ENCODE data around the gene XXYLT1. TPM values are rescaled to one million over a fixed set of nuclear protein-coding genes. Genes with fewer than 3 reads are reported as not detected.
A peak's percentile ranks its signal among the peaks of the same experiment; 100 is the strongest.
"Not testable (repeated sequence)": the region's sequence is repeated elsewhere in the genome, so short reads cannot be mapped to it uniquely, and the experiment has no call there.

XXYLT1 gene
- total RNA-seq, 1 experiment from 2014 or later, result 27.2 TPM

DNA sequence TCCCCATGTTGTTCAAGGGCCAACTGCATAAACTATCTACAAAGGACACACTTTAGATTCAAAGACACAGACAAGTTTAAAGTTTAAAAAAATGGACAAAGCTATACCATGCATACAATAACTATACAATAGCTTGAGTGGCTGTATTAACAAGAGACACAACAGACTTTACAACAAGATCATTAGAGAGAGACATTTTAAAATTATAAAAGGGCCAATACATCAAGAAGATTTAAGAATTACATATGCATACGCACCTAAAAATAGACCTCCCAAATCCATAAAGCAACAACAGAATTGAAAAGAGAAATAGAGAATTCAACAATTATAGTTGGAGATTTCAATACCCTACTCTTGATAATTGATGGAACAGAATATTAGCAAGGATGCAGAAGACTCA lies 79.4 kb downstream of the XXYLT1 start:
- H3K4me1 ChIP-seq (replicated peaks), result peaks cover 36% of the 10 kb centered on the region
- no peaks in the 10 kb centered on the region for H3K9me3 ChIP-seq (replicated peaks)
- H3K4me3 ChIP-seq, result no peak overlapping the region
- no peak for DNase-seq (ENCODE audit: low read depth in 1 of 2, low spot score in 2 of 2)
- H3K27ac ChIP-seq, result no peak overlapping the region
- H3K27me3 ChIP-seq (replicated peaks), result no peaks in the 10 kb centered on the region
- no peaks in the 10 kb centered on the region for H3K36me3 ChIP-seq

DNA sequence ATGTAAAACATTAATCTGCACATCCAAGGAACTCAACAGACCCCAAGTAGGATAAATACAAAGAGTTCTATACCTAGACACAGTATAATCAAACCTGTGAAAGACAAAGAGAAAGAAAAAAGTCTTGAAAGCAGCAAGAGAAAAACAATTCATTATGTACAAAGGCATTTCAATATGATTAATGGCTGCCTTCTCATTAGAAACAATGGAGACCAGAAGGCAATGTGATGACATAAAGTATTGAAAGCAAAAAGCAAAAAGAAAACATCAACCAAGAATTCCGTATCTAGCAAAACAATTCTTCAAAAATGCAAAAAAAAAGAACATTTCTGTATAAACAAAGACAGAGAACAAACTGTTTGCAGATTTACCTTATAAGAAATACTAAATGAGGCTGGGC lies 81.1 kb downstream of the XXYLT1 start:
- H3K36me3 ChIP-seq, result no peaks in the 10 kb centered on the region
- DNase-seq (ENCODE audit: low read depth in 1 of 2, low spot score in 2 of 2), result no peak
- H3K4me3 ChIP-seq, result no peak overlapping the region
- H3K27me3 ChIP-seq (replicated peaks), result no peaks in the 10 kb centered on the region
- H3K27ac ChIP-seq, result no peak overlapping the region
- H3K4me1 ChIP-seq (replicated peaks), result peaks cover 19% of the 10 kb centered on the region
- H3K9me3 ChIP-seq (replicated peaks), result no peaks in the 10 kb centered on the region

DNA sequence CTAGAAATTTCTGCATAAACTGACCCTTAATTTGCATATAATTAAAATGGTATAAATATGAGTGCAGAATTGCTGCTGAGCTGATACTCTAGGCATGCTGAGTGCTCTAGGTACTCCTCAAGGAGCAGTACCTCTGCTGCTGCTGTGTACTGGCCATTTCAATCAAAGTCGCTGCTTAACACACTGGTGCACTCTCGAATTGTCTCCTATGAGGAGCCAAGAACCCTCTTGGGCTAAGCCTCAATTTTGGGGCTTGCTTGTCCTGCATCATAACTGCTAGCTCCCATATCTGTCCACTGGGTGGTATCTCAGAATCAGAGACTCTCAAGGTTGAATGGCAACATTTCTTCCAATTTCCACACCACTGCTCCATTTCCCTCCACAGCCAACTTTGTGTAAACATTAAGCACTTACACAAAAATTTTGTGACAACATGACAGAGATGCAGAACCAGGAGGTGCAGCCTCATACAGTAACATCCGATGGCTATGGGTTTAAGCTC lies 82.5 kb downstream of the XXYLT1 start:
- no peak for DNase-seq (ENCODE audit: low read depth in 1 of 2, low spot score in 2 of 2)
- Histone ChIP-seq H3K36me3 (no peaks in the 10 kb centered on the region), H3K9me3 (replicated peaks) (no peaks in the 10 kb centered on the region), H3K4me3 (no peak overlapping the region), H3K4me1 (replicated peaks) (peaks cover 13% of the 10 kb centered on the region), H3K27me3 (replicated peaks) (no peaks in the 10 kb centered on the region), H3K27ac (no peak overlapping the region)

- Histone ChIP-seq H3K27ac (0 out of 2 replicates have a peak overlapping the region, but pooled peaks have one; percentile 6), H3K4me1 (replicated peaks) (peaks cover 19% of the 10 kb centered on the region), H3K4me3 (no peak overlapping the region), H3K27me3 (replicated peaks) (no peaks in the 10 kb centered on the region), H3K36me3 (no peaks in the 10 kb centered on the region), H3K9me3 (replicated peaks) (no peaks in the 10 kb centered on the region)
- no peak for DNase-seq (ENCODE audit: low read depth in 1 of 2, low spot score in 2 of 2)
Measured at GRCh38 chr3:195187609-195188425, 83.1 kb downstream of the XXYLT1 start.

GRCh38 chr3:195186710-195187047 lies 84.3 kb downstream of the XXYLT1 start:
- not testable (repeated sequence) for DNase-seq (ENCODE audit: low read depth in 1 of 2, low spot score in 2 of 2); H3K9me3 ChIP-seq (replicated peaks); H3K27me3 ChIP-seq (replicated peaks); H3K36me3 ChIP-seq; H3K27ac ChIP-seq; H3K4me3 ChIP-seq
- H3K4me1 ChIP-seq (replicated peaks), result peaks cover 31% of the 10 kb centered on the region

- no peaks in the 10 kb centered on the region for H3K9me3 ChIP-seq (replicated peaks)
- DNase-seq (ENCODE audit: low read depth in 1 of 2, low spot score in 2 of 2), result no peak
- no peak overlapping the region for H3K4me3 ChIP-seq
- H3K27me3 ChIP-seq (replicated peaks), result no peaks in the 10 kb centered on the region
- peaks cover 33% of the 10 kb centered on the region for H3K4me1 ChIP-seq (replicated peaks)
- no peaks in the 10 kb centered on the region for H3K36me3 ChIP-seq
- no peak overlapping the region for H3K27ac ChIP-seq
Measured at GRCh38 chr3:195186041-195186709, 84.8 kb downstream of the XXYLT1 start.

GRCh38 chr3:195185583-195185982 lies 85.4 kb downstream of the XXYLT1 start:
- H3K4me1 ChIP-seq (replicated peaks), result peaks cover 33% of the 10 kb centered on the region

GRCh38 chr3:195184716-195185421 lies 86.1 kb downstream of the XXYLT1 start:
- H3K4me3 ChIP-seq, result no peak overlapping the region
- no peaks in the 10 kb centered on the region for H3K9me3 ChIP-seq (replicated peaks)
- no peak for DNase-seq (ENCODE audit: low read depth in 1 of 2, low spot score in 2 of 2)
- H3K27ac ChIP-seq, result no peak overlapping the region
- H3K27me3 ChIP-seq (replicated peaks), result no peaks in the 10 kb centered on the region
- peaks cover 33% of the 10 kb centered on the region for H3K4me1 ChIP-seq (replicated peaks)
- no peaks in the 10 kb centered on the region for H3K36me3 ChIP-seq

More at GRCh38 chr3:195185583-195185982, 85.4 kb downstream of the XXYLT1 start:
- DNase-seq (ENCODE audit: low read depth in 1 of 2, low spot score in 2 of 2), result no peak
- Histone ChIP-seq H3K36me3 (no peaks in the 10 kb centered on the region), H3K27me3 (replicated peaks) (no peaks in the 10 kb centered on the region), H3K27ac (no peak overlapping the region), H3K4me3 (no peak overlapping the region), H3K9me3 (replicated peaks) (no peaks in the 10 kb centered on the region)

GRCh38 chr3:195183071-195183776 lies 87.7 kb downstream of the XXYLT1 start:
- Histone ChIP-seq H3K27me3 (replicated peaks) (no peaks in the 10 kb centered on the region), H3K4me3 (no peak overlapping the region), H3K9me3 (replicated peaks) (no peaks in the 10 kb centered on the region), H3K27ac (no peak overlapping the region), H3K36me3 (no peaks in the 10 kb centered on the region), H3K4me1 (replicated peaks) (peaks cover 30% of the 10 kb centered on the region)
- no peak for DNase-seq (ENCODE audit: low read depth in 1 of 2, low spot score in 2 of 2)

DNA sequence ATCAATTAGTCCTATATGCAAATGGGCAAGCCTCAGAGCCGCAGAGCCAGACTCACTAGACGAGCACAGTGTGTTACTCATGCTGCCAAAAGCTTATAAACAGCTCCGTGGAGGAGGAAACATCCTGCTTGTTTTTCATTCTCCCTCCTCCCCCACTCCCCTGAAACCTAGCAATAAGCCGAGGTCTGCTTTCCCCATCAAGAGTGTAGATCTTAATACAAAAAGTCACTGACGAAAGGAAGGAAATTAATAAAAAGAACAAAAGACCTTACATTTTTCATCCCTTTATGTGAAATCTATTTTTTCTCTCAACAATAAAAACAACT lies 88.5 kb downstream of the XXYLT1 start:
- DNase-seq (ENCODE audit: low read depth in 1 of 2, low spot score in 2 of 2), result peak in 1 of 2 experiments; percentile 30
- Histone ChIP-seq H3K27me3 (replicated peaks) (no peaks in the 10 kb centered on the region), H3K9me3 (replicated peaks) (no peaks in the 10 kb centered on the region), H3K4me3 (no peak overlapping the region), H3K36me3 (no peaks in the 10 kb centered on the region), H3K4me1 (replicated peaks) (peaks cover 22% of the 10 kb centered on the region), H3K27ac (no peak overlapping the region)

DNA sequence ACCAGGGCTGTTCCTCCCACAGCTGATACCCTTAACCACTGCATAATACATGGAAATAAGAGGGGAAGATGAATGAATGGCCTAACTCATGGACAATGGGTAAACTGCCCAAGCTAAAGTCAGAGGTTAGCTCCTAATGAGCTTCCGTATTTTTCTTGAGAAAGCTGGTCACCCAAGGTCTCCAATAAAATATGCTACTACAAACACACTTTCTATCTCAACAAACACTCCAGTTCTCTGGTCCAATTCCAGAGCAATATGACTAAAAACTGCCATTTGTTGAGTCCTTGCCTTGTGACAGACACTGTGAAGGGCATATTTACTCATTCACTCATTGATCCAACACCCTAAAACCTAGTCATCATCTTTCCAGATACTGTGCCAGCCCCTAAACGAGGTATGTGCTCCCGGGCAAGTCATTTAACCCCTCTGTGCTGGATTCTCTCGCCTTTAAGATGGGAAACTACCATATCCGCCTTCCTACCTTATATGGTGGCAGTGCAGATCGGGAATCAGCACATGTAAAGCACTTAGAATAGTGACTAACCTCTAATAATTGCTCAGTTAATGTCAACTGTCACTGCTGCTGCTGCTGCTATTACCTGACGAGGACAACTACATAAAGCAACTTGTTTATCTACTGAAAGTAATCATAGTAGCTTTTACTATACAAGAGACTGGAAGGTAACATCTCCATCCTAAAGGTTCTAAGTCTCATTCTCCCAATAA lies 89.1 kb downstream of the XXYLT1 start:
- peaks cover 20% of the 10 kb centered on the region for H3K4me1 ChIP-seq (replicated peaks)
- DNase-seq (ENCODE audit: low read depth in 1 of 2, low spot score in 2 of 2), result no peak
- no peaks in the 10 kb centered on the region for H3K9me3 ChIP-seq (replicated peaks)
- no peaks in the 10 kb centered on the region for H3K36me3 ChIP-seq
- no peaks in the 10 kb centered on the region for H3K27me3 ChIP-seq (replicated peaks)
- no peak overlapping the region for H3K27ac ChIP-seq
- H3K4me3 ChIP-seq, result no peak overlapping the region

GRCh38 chr3:195181113-195181498 lies 89.9 kb downstream of the XXYLT1 start:
- DNase-seq (ENCODE audit: low read depth in 1 of 2, low spot score in 2 of 2), result no peak
- Histone ChIP-seq H3K27ac (no peak overlapping the region), H3K27me3 (replicated peaks) (no peaks in the 10 kb centered on the region), H3K36me3 (no peaks in the 10 kb centered on the region), H3K4me3 (no peak overlapping the region), H3K4me1 (replicated peaks) (peaks cover 20% of the 10 kb centered on the region), H3K9me3 (replicated peaks) (no peaks in the 10 kb centered on the region)

DNA sequence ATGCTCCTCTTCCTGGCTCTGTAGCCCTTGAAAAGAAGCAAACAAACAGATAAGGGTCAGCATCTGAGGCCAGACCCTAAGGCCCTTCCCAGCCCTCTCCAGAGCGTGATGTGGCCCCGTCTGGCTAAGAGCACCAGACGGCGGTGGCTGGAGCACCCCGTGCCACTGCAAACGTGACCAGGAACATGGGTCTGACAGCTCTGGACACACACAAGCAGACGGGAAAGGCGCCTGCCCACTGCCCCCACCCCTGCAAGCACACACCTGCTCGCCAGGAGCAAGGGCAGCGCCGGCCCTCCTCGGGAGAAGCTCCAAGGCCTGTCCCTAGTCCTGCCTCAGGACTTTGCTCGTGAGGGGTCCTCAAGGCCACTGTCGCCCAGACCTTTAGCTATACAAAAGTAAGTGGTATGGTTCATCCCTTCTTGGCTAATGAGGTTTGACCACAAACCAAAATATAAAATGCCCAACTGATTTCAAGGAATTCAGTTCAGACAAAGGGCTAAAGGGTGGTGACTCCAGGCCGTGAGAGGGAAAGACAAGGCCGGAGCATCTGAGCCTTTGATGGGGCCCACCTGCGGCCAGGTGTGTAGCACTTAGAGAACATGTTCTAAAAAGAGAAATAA lies 90.4 kb downstream of the XXYLT1 start:
- DNase-seq (ENCODE audit: low read depth in 1 of 2, low spot score in 2 of 2), result no peak
- Histone ChIP-seq H3K9me3 (replicated peaks) (no peaks in the 10 kb centered on the region), H3K4me1 (replicated peaks) (peaks cover 20% of the 10 kb centered on the region), H3K27me3 (replicated peaks) (no peaks in the 10 kb centered on the region), H3K27ac (no peak overlapping the region), H3K4me3 (no peak overlapping the region), H3K36me3 (no peaks in the 10 kb centered on the region)
